Spleen (tissue), 7 donors: ENCODE data around the gene ANO2.

Experiments
- CTCF ChIP-seq, 11 experiments: fragments of 200-600 bp in 7 of 11; fragments of 450-650 bp in 4 of 11; sonication (generic) in 4 of 11; IDR thresholded peaks in 8 of 11; conservative IDR thresholded peaks in 3 of 11; 1 replicate in 7 of 11; 2 replicates in 4 of 11; pipeline versions ENCODE4 v1.4.0 to v1.8.0; 2016 to 2021; ENCODE audit warnings: antibody characterized with exemption in 11 of 11, inconsistent platforms in 4 of 11, mild to moderate bottlenecking in 1 of 11
- POLR2A ChIP-seq, 3 donors: fragments of 450-650 bp; IDR thresholded peaks; one replicate each; pipeline ENCODE4 v1.5.1; 2017; ENCODE audit warnings: antibody characterized with exemption in 3 of 3, mild to moderate bottlenecking in 1 of 3
- donor health status: DM: no; HTN: no; CAD: no; lungs with moderate emphysema.
- donor health status: DM: no; HTN: no; CAD: no.
- donor health status: DM: no; HTN: no; CAD: no.

- peak in 3 of 11 experiments; percentile 7 to 25 (median 23) for TF ChIP-seq CTCF (IDR thresholded peaks at IDR 0.05 in 8 of 11, conservative IDR thresholded peaks at IDR 0.05 in 3 of 11)
- no peak for TF ChIP-seq POLR2A (IDR thresholded peaks at IDR 0.05)
Measured at GRCh38 chr12:5648692-5649359, 296.2 kb downstream of the ANO2 start.
